B cell (primary cell): ENCODE measurements around the gene ARID3B. TPM values are rescaled to one million over a fixed set of nuclear protein-coding genes. Genes with fewer than 3 reads are reported as not detected.
A peak's percentile ranks its signal among the peaks of the same experiment; 100 is the strongest.

Source experiments
- ATAC-seq: fragments of 200-7000 bp; cut with Tn5 transposase; one replicate; pipeline ENCODE4 v1.10.0; 2021; ENCODE audit warnings: low read depth, mild to moderate bottlenecking, moderate number of reproducible peaks, moderate library complexity
- CTCF ChIA-PET: fragments of 350-600 bp; sonication (Branson Sonifier 250); formaldehyde crosslinking; loops from one replicate; lab custom pipeline; 2021; ENCODE audit warnings: antibody characterized with exemption, inconsistent platforms; lab: Charles Lee
- POLR2A ChIA-PET: fragments of 350-600 bp; sonication (Branson Sonifier 250); formaldehyde crosslinking; loops from one replicate; lab custom pipeline; 2021; ENCODE audit warnings: antibody characterized with exemption; lab: Charles Lee
- DNase-seq: peaks from one replicate; pipeline ENCODE4 v3.0.0; 2013
- H2AFZ ChIP-seq: 2 replicates; pipeline ENCODE4 v1.6.1; 2012; ENCODE audit warnings: mild to moderate bottlenecking, low read depth, low read length; ENCODE audit not compliant: insufficient read depth, poor library complexity, severe bottlenecking
- H3K27ac ChIP-seq, 2 donors: 1 replicate in 1 of 2; 2 replicates in 1 of 2; pipeline ENCODE4 v1.5.1; 2012 to 2013; ENCODE audit warnings: low read length in 2 of 2, mild to moderate bottlenecking in 2 of 2, moderate library complexity in 1 of 2
- H3K27me3 ChIP-seq, 4 experiments: fragments of 200-600 bp in 1 of 4; sonication (generic) in 1 of 4; replicated peaks in 1 of 4; 1 replicate in 2 of 4; 2 replicates in 2 of 4; pipeline versions ENCODE4 v1.6.1 to v1.7.0; 2013 to 2016; ENCODE audit warnings: low read length in 3 of 4, mild to moderate bottlenecking in 2 of 4, mixed read lengths in 1 of 4, moderate library complexity in 1 of 4; ENCODE audit not compliant: insufficient read depth in 4 of 4, control insufficient read depth in 3 of 4; ENCODE audit errors: control extremely low read depth in 1 of 4
- H3K36me3 ChIP-seq, 2 experiments: replicated peaks in 1 of 2; 1 replicate in 1 of 2; 2 replicates in 1 of 2; pipeline versions ENCODE4 v1.6.1 to v1.7.1; 2013; ENCODE audit warnings: low read length in 1 of 2; ENCODE audit not compliant: insufficient read depth in 2 of 2, control insufficient read depth in 1 of 2; ENCODE audit errors: control extremely low read depth in 1 of 2, extremely low read depth in 1 of 2
- H3K4me1 ChIP-seq, 2 donors: fragments of 200-600 bp in 1 of 2; sonication (generic) in 1 of 2; 1 replicate in 1 of 2; 2 replicates in 1 of 2; pipeline versions ENCODE4 v1.5.1 to v1.6.1; 2013 to 2017; ENCODE audit warnings: low read length in 2 of 2; ENCODE audit not compliant: control insufficient read depth in 2 of 2, insufficient read depth in 2 of 2
- H3K4me2 ChIP-seq: replicated peaks from 2 replicates; pipeline ENCODE3; 2012; ENCODE audit warnings: mild to moderate bottlenecking, low read depth, low read length; ENCODE audit not compliant: poor library complexity, severe bottlenecking
- H3K4me3 ChIP-seq, 5 experiments: fragments of 200-600 bp in 1 of 5; sonication (generic) in 1 of 5; 1 replicate in 3 of 5; 2 replicates in 2 of 5; pipeline versions ENCODE4 v1.5.1 to v1.7.0; 2011 to 2016; ENCODE audit warnings: low read length in 4 of 5, mild to moderate bottlenecking in 4 of 5, low read depth in 2 of 5, control low read depth in 1 of 5, moderate library complexity in 1 of 5; ENCODE audit not compliant: insufficient read depth in 1 of 5; ENCODE audit errors: control extremely low read depth in 1 of 5, extremely low read depth in 1 of 5
- H3K79me2 ChIP-seq: fragments of 200-600 bp; sonication (generic); one replicate; pipeline ENCODE4 v1.6.0; 2016; ENCODE audit warnings: low read length; ENCODE audit not compliant: control insufficient read depth, insufficient read depth
- H3K9ac ChIP-seq: fragments of 200-600 bp; sonication (generic); 2 replicates; pipeline ENCODE4 v1.6.1; 2017; ENCODE audit warnings: mild to moderate bottlenecking, low read length, moderate library complexity
- H3K9me3 ChIP-seq, 3 donors: one replicate each; pipeline versions ENCODE4 v1.6.1 to v1.7.1; 2013; ENCODE audit warnings: low read length in 2 of 3; ENCODE audit not compliant: control insufficient read depth in 2 of 3, insufficient read depth in 1 of 3; ENCODE audit errors: control extremely low read depth in 1 of 3
- H4K20me1 ChIP-seq: 2 replicates; pipeline ENCODE4 v1.6.0; 2012; ENCODE audit warnings: mild to moderate bottlenecking, low read length; ENCODE audit not compliant: insufficient read depth, control insufficient read depth, poor library complexity, severe bottlenecking
- H3K27ac Mint-ChIP-seq: one replicate; pipeline ENCODE4 v1.8.0; 2021; ENCODE audit warnings: mixed read lengths
- H3K27me3 Mint-ChIP-seq: one replicate; pipeline ENCODE4 v1.8.0; 2021; ENCODE audit warnings: mixed read lengths
- H3K4me1 Mint-ChIP-seq: one replicate; pipeline ENCODE4 v1.8.0; 2021; ENCODE audit warnings: mixed read lengths
- H3K4me3 Mint-ChIP-seq: one replicate; pipeline ENCODE4 v1.8.0; 2021; ENCODE audit warnings: mixed read lengths
- H3K9me3 Mint-ChIP-seq: one replicate; pipeline ENCODE4 v1.8.0; 2022; ENCODE audit warnings: mixed read lengths; ENCODE audit not compliant: insufficient read depth
- CTCF ChIP-seq: fragments of 200-600 bp; IDR thresholded peaks from one replicate; pipeline ENCODE4 v1.8.0; 2022; ENCODE audit warnings: antibody characterized with exemption, mild to moderate bottlenecking
- EZH2 ChIP-seq: IDR thresholded peaks from 2 replicates; pipeline ENCODE4 v1.6.1; 2012; ENCODE audit warnings: borderline replicate concordance, low read depth, mild to moderate bottlenecking, moderate library complexity, low read length; ENCODE audit not compliant: insufficient read depth, poor library complexity, severe bottlenecking
- WGBS: methylation state at CpG from one replicate; pipeline ENCODE4 v1.1.5; 2013; ENCODE audit warnings: missing lambda C conversion rate; ENCODE audit not compliant: insufficient coverage; 5-methylcytosine and 5-hydroxymethylcytosine counted together
- intact Hi-C: fragments of 100-400 bp; cut with micrococcal nuclease; formaldehyde crosslinking; loops from one replicate; pipeline ENCODE4 v1.10.0; 2022
- polyA plus RNA-seq: library from polyadenylated mRNA; depleted of rRNA; stranded (reverse); fragments of >200 nt; gene quantifications from 2 replicates; pipeline ENCODE4 v1.2.3, GENCODE V29; 2012
- total RNA-seq, 2 donors: library from RNA; stranded (reverse); fragments of 120-200 nt in 1 of 2; gene quantifications; 1 replicate in 1 of 2; 2 replicates in 1 of 2; pipeline versions ENCODE4 v1.2.3 to v1.2.4, GENCODE V29; 2013 to 2022

The ARID3B gene
- total and polyA plus RNA-seq, 2 donors (not counting 1 experiment from before 2014, with no cell fraction given), result 23.0 to 31.0 TPM

GRCh38 chr15:74613953-74614743, 73.1 kb downstream of the ARID3B start:
- peak overlapping the region; percentile 40 to 100 (median 100) for H3K4me3 ChIP-seq
- H2AFZ ChIP-seq, result peak overlapping the region; percentile 85
- ChIA-PET CTCF (interaction anchor here (0.5 to 17.8 kb wide), 9 partner anchors 19 to 241 kb away, joined by 3 to 371 read pairs (median 3); partner anchors contain the start of gene UBL7), POLR2A (interaction anchor here (0.9 to 1.8 kb wide), 4 partner anchors 16 to 73 kb away, joined by 3 to 12 read pairs (median 4); partner anchors contain the start of gene ARID3B)
- Mint-ChIP-seq H3K9me3 (no peaks in the 10 kb centered on the region), H3K27ac (peak overlapping the region; percentile 67), H3K4me3 (peak overlapping the region; percentile 92), H3K4me1 (peaks cover 32% of the 10 kb centered on the region), H3K27me3 (no peaks in the 10 kb centered on the region)
- DNase-seq (no peak), ATAC-seq (no peak)
- H3K36me3 ChIP-seq, result peaks cover 0 to 8% of the 10 kb centered on the region in 2 experiments
- H3K27me3 ChIP-seq, result no peaks in the 10 kb centered on the region
- H3K4me2 ChIP-seq, result peak overlapping the region; percentile 99
- WGBS, result 39% methylated on average over 24 of the region's 38 CpGs
- peaks cover 18 to 33% of the 10 kb centered on the region in 2 donors for H3K4me1 ChIP-seq
- H3K79me2 ChIP-seq, result peaks cover 42% of the 10 kb centered on the region
- H3K27ac ChIP-seq, result peak overlapping the region; percentile 52 to 99
- intact Hi-C loops, result loop anchor here (1.0 to 2.0 kb wide), 5 partner anchors 16 to 259 kb away; partner anchors contain the start of genes SCAMP2 and ULK3
- no peaks in the 10 kb centered on the region for H3K9me3 ChIP-seq
- peak overlapping the region; percentile 100 for H3K9ac ChIP-seq
- peaks cover 34% of the 10 kb centered on the region for H4K20me1 ChIP-seq
- TF ChIP-seq EZH2 (no peak), CTCF (no peak)
